HG03066 (cell line): Measurements from ENCODE around the gene CAMKMT.

Experiments used
- ATAC-seq: cut with Tn5 transposase; IDR thresholded peaks from one replicate; pipeline ENCODE4 v1.9.1; 2021; ENCODE audit warnings: low read depth; ENCODE audit not compliant: unreplicated experiment

Gene CAMKMT

GRCh38 chr2:44547718-44548117, 186.0 kb downstream of the CAMKMT start:
- no peak for ATAC-seq

DNA sequence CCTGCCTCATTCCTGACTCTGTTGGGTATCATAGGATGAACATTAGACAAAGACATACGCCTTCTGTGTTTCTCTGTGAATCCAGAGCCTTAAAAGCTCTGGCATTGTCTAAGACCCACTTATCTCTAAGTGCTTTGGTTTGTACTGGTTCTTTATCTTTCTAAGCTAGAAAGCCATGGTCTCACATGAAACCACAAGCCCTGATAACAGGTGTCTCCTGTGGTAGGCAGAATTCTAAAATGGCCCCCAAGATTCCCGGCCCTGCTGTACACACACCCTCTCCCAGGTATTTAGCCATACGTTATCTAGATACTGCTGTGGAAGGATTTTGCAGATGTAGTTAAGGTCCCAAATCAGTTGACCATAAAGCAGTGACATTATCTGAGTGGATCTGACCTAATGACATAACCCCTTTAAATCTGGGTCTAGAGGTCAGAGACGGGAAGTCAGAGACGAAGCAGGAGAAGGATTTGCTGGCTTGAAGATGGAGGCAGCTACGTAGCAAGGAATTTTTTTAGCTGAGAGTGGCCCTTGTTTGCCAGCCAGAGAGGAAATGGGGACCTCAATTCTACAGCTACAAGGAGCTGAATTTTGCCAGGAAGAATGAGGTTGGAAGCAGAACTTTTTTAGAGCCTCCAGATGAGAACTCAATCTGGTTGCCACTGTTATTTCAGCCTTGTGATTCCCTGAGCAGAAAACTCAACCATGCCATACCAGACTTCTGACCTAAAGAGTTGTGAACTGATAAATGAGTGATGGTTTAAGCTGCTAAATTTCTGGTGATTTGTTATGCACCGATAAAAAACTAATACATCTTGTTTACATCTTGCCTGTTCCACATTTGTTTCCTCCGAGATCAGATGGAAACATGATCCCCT, 186.7 kb downstream of the CAMKMT start:
- no peak for ATAC-seq

GRCh38 chr2:44549099-44549471, 187.3 kb downstream of the CAMKMT start:
- ATAC-seq, result no peak

GRCh38 chr2:44549856-44550255, 188.1 kb downstream of the CAMKMT start:
- ATAC-seq, result no peak

DNA sequence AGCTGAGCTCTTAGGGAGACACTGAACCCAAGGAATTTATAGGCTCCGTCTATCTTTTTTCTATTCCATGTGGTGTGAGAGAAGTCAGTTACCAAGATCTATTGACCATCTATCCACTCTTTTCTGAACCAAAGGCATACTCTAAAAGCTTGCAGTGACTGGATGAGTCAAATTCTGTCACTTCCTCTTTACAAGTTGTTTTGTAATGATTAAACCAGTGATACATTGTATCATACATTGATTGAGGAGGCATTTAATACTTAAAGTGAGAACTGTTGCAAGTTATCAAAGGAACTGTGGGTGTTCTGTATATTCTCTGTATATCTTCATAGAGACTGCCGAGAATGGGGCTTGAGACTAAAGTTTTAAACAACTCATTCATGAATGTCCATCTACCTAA, 188.8 kb downstream of the CAMKMT start:
- no peak for ATAC-seq

DNA sequence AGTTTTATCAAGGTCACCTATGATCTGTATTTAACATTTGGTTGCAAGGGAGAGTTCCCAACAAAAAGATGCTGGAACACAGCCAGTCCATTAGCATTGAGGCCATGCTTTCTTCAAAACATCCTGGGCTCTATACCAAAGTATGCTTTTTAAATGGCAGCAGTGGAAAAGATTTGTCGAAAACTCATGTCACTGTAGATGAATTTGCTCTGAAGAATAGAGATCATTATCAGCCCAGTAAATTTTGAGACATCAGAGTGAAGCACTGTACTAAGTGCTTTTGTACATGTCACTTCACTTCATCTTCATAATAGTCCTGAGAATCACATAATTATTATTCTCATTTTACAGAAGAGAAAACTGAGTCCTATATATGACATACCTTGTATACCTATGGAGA, 189.8 kb downstream of the CAMKMT start:
- no peak for ATAC-seq

DNA sequence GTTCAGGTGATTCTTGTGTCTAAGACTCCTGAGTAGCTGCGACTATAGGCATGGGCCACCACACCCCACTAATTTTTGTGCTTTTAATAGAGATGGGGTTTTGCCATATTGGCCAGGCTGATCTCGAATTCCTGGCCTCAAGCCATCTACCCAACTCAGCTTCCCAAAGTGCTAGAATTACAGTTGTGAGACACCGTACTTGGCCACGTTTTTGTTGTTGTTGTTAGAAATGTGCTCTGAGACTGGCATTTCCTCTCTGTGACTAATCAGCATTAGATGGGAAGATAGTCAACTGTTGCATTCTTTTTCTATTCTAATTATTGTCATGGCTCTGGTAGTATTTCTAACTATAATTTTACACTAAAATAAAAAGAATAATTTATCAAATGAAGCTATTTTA, 191.7 kb downstream of the CAMKMT start:
- no peak for ATAC-seq

DNA sequence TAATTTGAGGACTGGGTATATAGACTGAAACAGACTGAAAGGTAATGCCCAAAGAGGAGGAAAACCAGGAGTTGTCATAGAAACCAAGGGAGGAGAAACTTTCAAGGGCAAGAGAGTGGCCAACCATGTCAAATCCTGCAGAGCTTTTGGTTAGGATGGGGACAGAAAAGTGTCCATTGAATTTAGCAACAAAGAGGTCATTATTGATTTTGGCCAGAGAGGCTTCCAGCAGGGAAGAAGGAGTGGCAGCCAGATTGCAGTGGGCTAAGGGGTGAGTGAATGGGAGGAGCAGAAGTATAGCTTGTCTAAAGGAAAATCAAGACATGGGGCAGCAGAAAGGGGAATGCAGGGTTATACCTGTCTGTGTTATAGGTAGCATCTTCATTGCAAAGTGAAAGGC, 194.0 kb downstream of the CAMKMT start:
- no peak for ATAC-seq

DNA sequence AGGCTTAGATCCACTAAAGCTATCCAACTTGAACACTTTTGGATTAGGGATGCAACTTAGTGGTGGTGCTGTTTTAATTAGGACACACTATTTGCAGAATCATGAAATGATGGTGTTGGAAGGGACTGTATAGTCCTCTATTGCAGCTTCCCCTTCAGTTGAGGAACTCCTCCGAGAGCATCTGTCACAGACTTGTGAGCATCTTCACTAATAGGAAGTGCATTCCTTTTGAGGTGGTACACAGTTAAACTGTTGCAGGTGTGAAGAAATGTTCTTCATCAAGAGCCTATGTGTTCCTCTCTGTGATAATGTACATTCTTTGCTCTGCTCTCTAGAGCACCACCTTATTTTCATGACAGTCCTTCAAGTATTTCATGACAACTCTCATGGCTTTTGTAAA, 197.4 kb downstream of the CAMKMT start:
- no peak for ATAC-seq

GRCh38 chr2:44560352-44560751, 198.6 kb downstream of the CAMKMT start:
- ATAC-seq, result no peak

- no peak for ATAC-seq
Measured at GRCh38 chr2:44560941-44561340, 199.2 kb downstream of the CAMKMT start.

- no peak for ATAC-seq
Measured at GRCh38 chr2:44562737-44563136, 201.0 kb downstream of the CAMKMT start.

- ATAC-seq, result no peak
Measured at GRCh38 chr2:44564752-44565151, 203.0 kb downstream of the CAMKMT start.

- ATAC-seq, result no peak
Measured at GRCh38 chr2:44566059-44566458, 204.3 kb downstream of the CAMKMT start.

- ATAC-seq, result no peak
Measured at GRCh38 chr2:44569491-44569890, 207.7 kb downstream of the CAMKMT start.

DNA sequence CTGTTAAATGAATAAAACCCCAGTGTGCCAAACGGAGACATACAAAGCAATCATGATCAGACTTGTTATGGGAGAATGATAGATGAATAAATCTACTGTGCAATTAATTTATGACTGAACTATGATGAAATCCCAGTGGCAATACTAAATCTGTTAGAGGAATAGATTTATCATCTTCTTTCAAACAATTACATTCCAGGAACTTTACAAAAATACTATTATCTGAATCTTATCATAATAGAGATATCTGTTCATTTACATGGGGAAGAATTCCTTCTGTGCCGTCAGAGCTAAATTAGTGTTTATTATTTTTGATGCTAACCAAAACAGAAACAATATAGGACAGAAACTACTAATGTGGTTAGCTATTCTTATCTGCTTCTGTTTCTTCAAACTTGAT, 208.5 kb downstream of the CAMKMT start:
- ATAC-seq, result no peak

GRCh38 chr2:44570777-44571176, 209.0 kb downstream of the CAMKMT start:
- ATAC-seq, result no peak

GRCh38 chr2:44572196-44572900, 210.6 kb downstream of the CAMKMT start:
- ATAC-seq, result no peak

- no peak for ATAC-seq
Measured at GRCh38 chr2:44573996-44574395, 212.2 kb downstream of the CAMKMT start.

GRCh38 chr2:44578471-44579093, 216.8 kb downstream of the CAMKMT start:
- ATAC-seq, result no peak

- no peak for ATAC-seq
Measured at GRCh38 chr2:44579115-44579836, 217.5 kb downstream of the CAMKMT start.
